Fibroblast of the conjunctiva (primary cell): Measurements from ENCODE around the gene SOX6.

Experiments used
- DNase-seq: peaks from one replicate; pipeline ENCODE4 v3.0.0-alpha.2; 2010; ENCODE audit warnings: low read depth

The SOX6 gene

GRCh38 chr11:15957234-15957633, 399.1 kb downstream of the SOX6 start:
- DNase-seq: no peak

- no peak for DNase-seq
Measured at GRCh38 chr11:15956302-15956701, 400.0 kb downstream of the SOX6 start.

- no peak for DNase-seq
Measured at GRCh38 chr11:15955595-15955994, 400.8 kb downstream of the SOX6 start.

GRCh38 chr11:15947681-15948648, 408.4 kb downstream of the SOX6 start:
- no peak for DNase-seq

- no peak for DNase-seq
Measured at GRCh38 chr11:15945726-15946125, 410.6 kb downstream of the SOX6 start.

GRCh38 chr11:15944460-15944859, 411.9 kb downstream of the SOX6 start:
- DNase-seq: no peak

- no peak for DNase-seq
Measured at GRCh38 chr11:15943418-15944197, 412.7 kb downstream of the SOX6 start.

- DNase-seq: no peak
Measured at GRCh38 chr11:15942936-15943335, 413.4 kb downstream of the SOX6 start.

GRCh38 chr11:15942126-15942525, 414.2 kb downstream of the SOX6 start:
- no peak for DNase-seq

- DNase-seq: peak; percentile 60
Measured at GRCh38 chr11:15941206-15941770, 415.1 kb downstream of the SOX6 start.

GRCh38 chr11:15940462-15941205, 415.7 kb downstream of the SOX6 start:
- DNase-seq: no peak

- no peak for DNase-seq
Measured at GRCh38 chr11:15938983-15939382, 417.4 kb downstream of the SOX6 start.

GRCh38 chr11:15938121-15938611, 418.2 kb downstream of the SOX6 start:
- no peak for DNase-seq

- no peak for DNase-seq
Measured at GRCh38 chr11:15937601-15938120, 418.7 kb downstream of the SOX6 start.

GRCh38 chr11:15936011-15936410, 420.3 kb downstream of the SOX6 start:
- DNase-seq: no peak

GRCh38 chr11:15935373-15935772, 421.0 kb downstream of the SOX6 start:
- DNase-seq: no peak

GRCh38 chr11:15933886-15934625, 422.3 kb downstream of the SOX6 start:
- DNase-seq: no peak

- DNase-seq: no peak
Measured at GRCh38 chr11:15932417-15932816, 423.9 kb downstream of the SOX6 start.

- DNase-seq: no peak
Measured at GRCh38 chr11:15931497-15931896, 424.8 kb downstream of the SOX6 start.

GRCh38 chr11:15930442-15931025, 425.8 kb downstream of the SOX6 start:
- no peak for DNase-seq
